ENCODE results near the gene OLFM3. TPM values are rescaled to one million over a fixed set of nuclear protein-coding genes. Genes with fewer than 3 reads are reported as not detected.

OLFM3 gene
- total RNA-seq, 2 donors from 2014 or later = not detected

- DNase-seq (ENCODE audit: low spot score) = no peak
- TF ChIP-seq CTCF (IDR thresholded peaks at IDR 0.05) = no peak
- no peaks in the 10 kb centered on the region for H3K27me3 ChIP-seq (replicated peaks; ENCODE audit: insufficient read depth)
- no peak for ATAC-seq (ENCODE audit: insufficient number of reproducible peaks, low FRiP score, low read depth)
- H3K27ac ChIP-seq = no peak overlapping the region
- H3K9me3 ChIP-seq = no peaks in the 10 kb centered on the region
- H3K4me3 ChIP-seq = no peak overlapping the region
- no peaks in the 10 kb centered on the region for H3K36me3 ChIP-seq
- no peaks in the 10 kb centered on the region for H3K4me1 ChIP-seq (ENCODE audit: control insufficient read depth in 1 of 2, low read depth in 2 of 2)
Measured at GRCh38 chr1:102002057-102002456, 5.3 kb upstream of the OLFM3 start.

- ATAC-seq (ENCODE audit: insufficient number of reproducible peaks, low FRiP score, low read depth) (no peak), DNase-seq (ENCODE audit: low spot score) (no peak)
- Histone ChIP-seq H3K4me1 (ENCODE audit: control insufficient read depth in 1 of 2, low read depth in 2 of 2) (no peaks in the 10 kb centered on the region), H3K27ac (no peak overlapping the region), H3K27me3 (replicated peaks; ENCODE audit: insufficient read depth) (no peaks in the 10 kb centered on the region), H3K4me3 (no peak overlapping the region), H3K9me3 (no peaks in the 10 kb centered on the region), H3K36me3 (no peaks in the 10 kb centered on the region)
- no peak for TF ChIP-seq CTCF (IDR thresholded peaks at IDR 0.05)
Measured at GRCh38 chr1:101995984-101996745, 561 bp downstream of the OLFM3 start.

- DNase-seq (ENCODE audit: low spot score) = no peak
- no peak overlapping the region for H3K27ac ChIP-seq
- H3K36me3 ChIP-seq = no peaks in the 10 kb centered on the region
- H3K27me3 ChIP-seq (replicated peaks; ENCODE audit: insufficient read depth) = no peaks in the 10 kb centered on the region
- H3K4me3 ChIP-seq = no peak overlapping the region
- no peaks in the 10 kb centered on the region for H3K9me3 ChIP-seq
- ATAC-seq (ENCODE audit: insufficient number of reproducible peaks, low FRiP score, low read depth) = no peak
- TF ChIP-seq CTCF (IDR thresholded peaks at IDR 0.05) = no peak
- H3K4me1 ChIP-seq (ENCODE audit: control insufficient read depth in 1 of 2, low read depth in 2 of 2) = no peaks in the 10 kb centered on the region
Measured at GRCh38 chr1:101993710-101994109, 3.0 kb downstream of the OLFM3 start.

- H3K27ac ChIP-seq = no peak overlapping the region
- H3K27me3 ChIP-seq (replicated peaks; ENCODE audit: insufficient read depth) = no peaks in the 10 kb centered on the region
- no peak overlapping the region for H3K4me3 ChIP-seq
- H3K36me3 ChIP-seq = no peaks in the 10 kb centered on the region
- DNase-seq (ENCODE audit: low spot score) (no peak), ATAC-seq (ENCODE audit: insufficient number of reproducible peaks, low FRiP score, low read depth) (no peak)
- no peaks in the 10 kb centered on the region for H3K4me1 ChIP-seq (ENCODE audit: control insufficient read depth in 1 of 2, low read depth in 2 of 2)
- H3K9me3 ChIP-seq = no peaks in the 10 kb centered on the region
- TF ChIP-seq CTCF (IDR thresholded peaks at IDR 0.05) = no peak
Measured at GRCh38 chr1:101992821-101993575, 3.7 kb downstream of the OLFM3 start.

- Histone ChIP-seq H3K36me3 (no peaks in the 10 kb centered on the region), H3K4me1 (ENCODE audit: control insufficient read depth in 1 of 2, low read depth in 2 of 2) (no peaks in the 10 kb centered on the region), H3K27me3 (replicated peaks; ENCODE audit: insufficient read depth) (no peaks in the 10 kb centered on the region), H3K9me3 (no peaks in the 10 kb centered on the region), H3K4me3 (no peak overlapping the region), H3K27ac (no peak overlapping the region)
- DNase-seq (ENCODE audit: low spot score) = no peak
- no peak for TF ChIP-seq CTCF (IDR thresholded peaks at IDR 0.05)
- no peak for ATAC-seq (ENCODE audit: insufficient number of reproducible peaks, low FRiP score, low read depth)
Measured at GRCh38 chr1:101980974-101981373, 15.8 kb downstream of the OLFM3 start.
